Activated CD4-positive, alpha-beta T cell treated with anti-CD3 and anti-CD28 coated beads for 36 hours (primary cell): Measurements from ENCODE around the gene VAC14. TPM values are rescaled to one million over a fixed set of nuclear protein-coding genes. Genes with fewer than 3 reads are reported as not detected.

ENCODE experiments used
- ATAC-seq: fragments of 200-7000 bp; cut with Tn5 transposase; one replicate; pipeline ENCODE4 v1.10.0; 2021; ENCODE audit warnings: mild to moderate bottlenecking, moderate library complexity
- CTCF ChIA-PET: fragments of 350-600 bp; sonication (Branson Sonifier 250); formaldehyde crosslinking; loops from one replicate; lab custom pipeline; 2021; ENCODE audit warnings: antibody characterized with exemption; lab: Charles Lee
- POLR2A ChIA-PET: fragments of 350-600 bp; sonication (Branson Sonifier 250); formaldehyde crosslinking; loops from one replicate; lab custom pipeline; 2021; ENCODE audit warnings: antibody characterized with exemption, inconsistent platforms; lab: Charles Lee
- DNase-seq: peaks from one replicate; pipeline ENCODE4 v3.0.0-alpha.2; 2020
- H3K27ac Mint-ChIP-seq: one replicate; pipeline ENCODE4 v1.8.0; 2021; ENCODE audit warnings: mixed read lengths
- H3K27me3 Mint-ChIP-seq: one replicate; pipeline ENCODE4 v1.8.0; 2021; ENCODE audit warnings: mixed read lengths
- H3K36me3 Mint-ChIP-seq: one replicate; pipeline ENCODE4 v1.8.0; 2021; ENCODE audit warnings: low read depth, mixed read lengths
- H3K4me1 Mint-ChIP-seq: one replicate; pipeline ENCODE4 v1.8.0; 2021; ENCODE audit warnings: mixed read lengths
- H3K4me3 Mint-ChIP-seq: one replicate; pipeline ENCODE4 v1.8.0; 2021; ENCODE audit warnings: mild to moderate bottlenecking, moderate library complexity, mixed read lengths
- H3K9me3 Mint-ChIP-seq: one replicate; pipeline ENCODE4 v1.8.0; 2021; ENCODE audit warnings: low read depth, mixed read lengths
- intact Hi-C, 2 experiments: fragments of 100-400 bp; cut with DNase I in 1 of 2; cut with micrococcal nuclease in 1 of 2; formaldehyde crosslinking; loops; one replicate each; pipeline versions ENCODE4 v1.14.2 to v1.15.1; 2022 to 2024; cut with DNase I, micrococcal nuclease
- total RNA-seq, 2 experiments: library from RNA; stranded (reverse); gene quantifications; one replicate each; pipeline ENCODE4 v1.2.3, GENCODE V29; 2021

VAC14 gene
- total RNA-seq, 2 experiments from 2014 or later: 24.8 to 26.2 TPM

DNA sequence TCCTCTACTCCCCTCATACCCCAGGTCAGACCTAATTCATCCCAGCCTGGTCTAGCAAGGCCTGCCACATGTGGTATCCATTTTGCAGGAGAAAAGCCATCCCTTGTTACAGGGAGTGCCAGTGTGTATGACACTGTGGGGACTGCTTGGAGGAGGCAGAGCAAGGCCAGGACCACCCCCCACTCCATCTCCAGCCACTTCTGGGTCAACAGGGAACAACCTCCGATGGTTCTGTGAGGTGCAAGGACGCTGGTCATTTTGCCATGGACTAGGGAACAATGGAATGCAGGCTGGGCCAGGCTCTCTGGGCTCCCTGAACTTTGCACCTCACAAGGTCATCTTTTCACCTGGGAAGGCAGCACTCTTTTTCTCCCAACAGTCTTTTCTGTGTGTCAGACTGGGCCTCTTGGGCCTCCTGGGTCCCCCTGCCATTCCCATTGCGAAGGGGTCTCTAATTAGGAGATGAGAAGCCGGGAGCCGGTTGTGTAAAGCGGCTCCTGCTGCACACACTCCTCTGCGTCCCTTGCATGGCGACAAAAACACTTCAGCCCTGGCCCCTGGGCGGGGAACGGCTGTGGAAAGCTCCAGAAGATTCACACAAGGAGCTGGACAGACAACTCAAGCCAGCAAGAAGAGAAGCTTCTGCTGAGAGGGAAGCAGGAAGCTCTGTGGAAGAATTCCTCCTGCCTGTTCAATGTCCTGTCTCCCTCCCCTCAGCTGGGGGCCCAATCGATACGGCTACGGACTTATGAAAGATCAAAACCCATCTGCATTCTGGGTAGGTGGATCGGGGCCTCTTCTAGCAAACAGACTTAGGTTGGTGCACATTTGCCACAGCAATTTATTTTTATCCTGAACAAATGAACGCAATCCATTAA is 76.6 kb downstream of the VAC14 start:
- Mint-ChIP-seq H3K9me3 (no peaks in the 10 kb centered on the region), H3K4me1 (peaks cover 12% of the 10 kb centered on the region), H3K27me3 (no peaks in the 10 kb centered on the region), H3K27ac (no peak overlapping the region), H3K36me3 (peaks cover 30% of the 10 kb centered on the region), H3K4me3 (no peak overlapping the region)
- ChIA-PET POLR2A (no interaction called here), CTCF (no interaction called here)
- DNase-seq: no peak
- intact Hi-C loops: no loop called here
- ATAC-seq: no peak

DNA sequence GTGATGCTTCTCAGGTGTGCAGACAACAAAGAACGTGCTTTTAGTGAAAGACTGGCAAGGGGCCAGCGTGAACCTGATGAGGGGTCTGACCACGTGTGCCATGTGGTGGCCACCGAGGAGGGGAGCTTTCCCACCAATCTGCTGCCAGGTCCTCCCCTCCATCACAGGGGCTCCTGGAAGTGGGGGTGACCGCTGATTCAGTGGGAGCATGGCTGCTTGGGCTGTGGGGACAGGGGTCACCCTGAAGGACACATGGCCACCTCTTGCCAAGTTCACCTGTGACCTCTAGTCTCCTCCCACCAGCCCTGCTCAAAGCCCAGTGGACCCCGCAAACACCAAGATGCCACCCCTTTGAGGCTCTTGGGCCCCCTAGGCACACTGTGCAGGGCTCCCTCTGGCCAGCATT is 77.2 kb downstream of the VAC14 start:
- H3K9me3 Mint-ChIP-seq: no peaks in the 10 kb centered on the region
- no peak overlapping the region for H3K4me3 Mint-ChIP-seq
- POLR2A ChIA-PET: no interaction called here
- intact Hi-C loops: no loop called here
- CTCF ChIA-PET: interaction anchor here (1.3 kb wide), 1 partner anchor 47 kb away, joined by 4 read pairs; no protein-coding TSS in a partner anchor
- DNase-seq (no peak), ATAC-seq (no peak)
- H3K27ac Mint-ChIP-seq: no peak overlapping the region
- H3K36me3 Mint-ChIP-seq: peaks cover 32% of the 10 kb centered on the region
- no peaks in the 10 kb centered on the region for H3K27me3 Mint-ChIP-seq
- H3K4me1 Mint-ChIP-seq: peaks cover 12% of the 10 kb centered on the region

DNA sequence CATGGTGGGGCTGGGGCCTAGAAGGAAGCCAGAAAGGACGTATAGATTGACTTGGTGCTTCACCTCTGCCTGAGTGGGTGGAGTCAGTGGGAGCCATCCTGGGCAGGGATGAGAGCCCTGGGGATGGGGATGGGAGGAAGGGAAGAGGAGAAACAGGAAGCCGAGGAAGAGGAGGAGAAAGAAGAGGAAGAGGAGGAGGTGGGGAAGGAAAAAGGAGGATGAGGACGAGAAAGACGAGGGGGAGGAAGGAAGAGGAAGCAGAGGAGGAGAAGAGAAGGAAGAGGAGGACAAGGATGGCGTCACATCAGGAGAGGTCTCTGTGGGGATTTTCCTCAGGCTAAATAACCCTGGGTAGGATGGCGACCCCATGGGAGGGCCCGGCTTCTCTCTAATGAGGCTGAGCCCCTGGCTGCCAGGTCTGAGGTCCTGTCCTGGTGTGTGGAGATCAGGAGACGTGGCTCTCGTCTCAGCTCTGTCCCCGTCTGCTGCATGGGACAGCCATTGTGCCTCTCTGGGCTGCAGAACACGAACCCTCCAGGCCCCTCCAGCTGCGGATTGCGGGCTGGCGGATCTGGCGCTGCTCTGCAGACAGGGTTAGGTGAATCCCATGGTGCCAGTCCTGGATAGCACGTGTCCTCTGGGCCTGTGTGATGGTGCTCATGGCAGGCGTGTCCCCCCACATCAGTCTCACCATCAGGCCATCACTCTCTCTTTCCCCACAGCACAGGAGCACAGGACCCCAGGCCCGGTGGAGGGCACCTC is 79.6 kb downstream of the VAC14 start:
- intact Hi-C loops: no loop called here
- Mint-ChIP-seq H3K27me3 (no peaks in the 10 kb centered on the region), H3K9me3 (no peaks in the 10 kb centered on the region), H3K36me3 (peaks cover 32% of the 10 kb centered on the region), H3K4me1 (peaks cover 12% of the 10 kb centered on the region), H3K4me3 (no peak overlapping the region), H3K27ac (peak overlapping the region; percentile 77)
- ATAC-seq: no peak
- ChIA-PET CTCF (interaction anchor here (0.6 to 1.2 kb wide), 3 partner anchors 54 to 208 kb away, joined by 3 to 6 read pairs (median 3); no protein-coding TSS in a partner anchor), POLR2A (no interaction called here)
- DNase-seq: no peak

DNA sequence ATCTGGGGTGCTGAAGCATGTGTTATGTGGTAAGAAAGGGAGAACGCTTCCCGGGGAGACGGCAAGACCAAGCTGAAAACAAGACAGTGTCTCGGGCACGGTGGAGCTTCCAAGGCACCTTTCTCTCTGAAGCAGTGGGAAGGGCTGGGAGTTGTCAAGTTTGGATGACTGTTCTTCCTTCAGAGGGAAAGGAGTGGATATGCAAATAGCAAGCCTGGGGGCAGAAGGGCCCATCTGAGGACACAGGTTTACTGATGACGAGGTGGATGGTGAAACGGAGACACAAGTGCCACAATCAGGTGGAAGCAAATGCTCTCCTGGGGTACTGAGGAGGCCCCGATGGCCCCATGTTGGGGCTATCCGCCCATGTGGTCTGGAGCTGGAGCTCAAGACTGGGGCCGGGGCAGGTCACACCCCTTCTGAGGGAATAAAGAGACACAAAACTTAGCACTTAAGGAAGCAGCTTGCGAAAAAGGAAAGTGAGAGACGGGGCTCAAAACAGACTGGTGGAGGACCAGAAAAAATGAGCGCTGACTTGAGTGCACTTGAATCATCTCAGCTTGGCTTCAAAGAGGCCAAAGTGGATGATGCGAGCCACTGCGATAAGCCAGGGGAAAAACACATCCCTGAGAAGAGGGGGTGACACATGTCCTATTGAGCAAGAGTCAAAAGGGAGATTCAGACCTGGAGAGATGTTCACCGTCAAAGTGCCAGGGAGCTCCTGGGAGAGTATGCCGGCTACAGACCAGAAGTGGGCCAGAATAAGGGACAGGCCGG is 80.3 kb downstream of the VAC14 start:
- Mint-ChIP-seq H3K27ac (peak overlapping the region; percentile 77), H3K27me3 (no peaks in the 10 kb centered on the region), H3K4me1 (peaks cover 12% of the 10 kb centered on the region), H3K36me3 (peaks cover 28% of the 10 kb centered on the region), H3K4me3 (no peak overlapping the region), H3K9me3 (no peaks in the 10 kb centered on the region)
- ChIA-PET POLR2A (no interaction called here), CTCF (interaction anchor here (0.6 to 1.2 kb wide), 3 partner anchors 51 to 131 kb away, joined by 3 to 6 read pairs (median 3); no protein-coding TSS in a partner anchor)
- DNase-seq (peak; percentile 30), ATAC-seq (peak; percentile 81)
- intact Hi-C loops: no loop called here

DNA sequence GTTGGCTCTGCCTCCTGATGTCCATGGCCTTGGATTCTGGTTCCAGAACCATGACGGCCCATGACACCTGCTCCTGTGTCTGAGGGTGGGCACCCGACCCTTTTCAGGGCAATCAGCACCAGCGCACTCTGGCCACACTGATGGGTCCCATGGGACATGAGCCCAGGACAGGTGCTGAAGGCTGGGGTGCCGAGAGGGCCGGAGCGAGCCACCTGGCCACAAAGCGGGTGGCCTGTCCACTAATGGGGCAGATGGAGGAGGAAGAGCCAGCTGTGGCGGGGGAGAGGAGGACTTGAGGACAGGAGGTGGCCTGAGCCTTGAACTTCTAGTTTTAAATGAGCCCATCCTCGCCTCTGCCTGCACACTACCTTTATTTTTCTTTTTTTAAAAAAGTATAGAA is 83.9 kb downstream of the VAC14 start:
- intact Hi-C loops: no loop called here
- CTCF ChIA-PET: no interaction called here
- H3K36me3 Mint-ChIP-seq: peaks cover 21% of the 10 kb centered on the region
- POLR2A ChIA-PET: no interaction called here
- H3K4me3 Mint-ChIP-seq: no peak overlapping the region
- no peaks in the 10 kb centered on the region for H3K27me3 Mint-ChIP-seq
- peaks cover 12% of the 10 kb centered on the region for H3K4me1 Mint-ChIP-seq
- DNase-seq (no peak), ATAC-seq (no peak)
- no peaks in the 10 kb centered on the region for H3K9me3 Mint-ChIP-seq
- no peak overlapping the region for H3K27ac Mint-ChIP-seq

DNA sequence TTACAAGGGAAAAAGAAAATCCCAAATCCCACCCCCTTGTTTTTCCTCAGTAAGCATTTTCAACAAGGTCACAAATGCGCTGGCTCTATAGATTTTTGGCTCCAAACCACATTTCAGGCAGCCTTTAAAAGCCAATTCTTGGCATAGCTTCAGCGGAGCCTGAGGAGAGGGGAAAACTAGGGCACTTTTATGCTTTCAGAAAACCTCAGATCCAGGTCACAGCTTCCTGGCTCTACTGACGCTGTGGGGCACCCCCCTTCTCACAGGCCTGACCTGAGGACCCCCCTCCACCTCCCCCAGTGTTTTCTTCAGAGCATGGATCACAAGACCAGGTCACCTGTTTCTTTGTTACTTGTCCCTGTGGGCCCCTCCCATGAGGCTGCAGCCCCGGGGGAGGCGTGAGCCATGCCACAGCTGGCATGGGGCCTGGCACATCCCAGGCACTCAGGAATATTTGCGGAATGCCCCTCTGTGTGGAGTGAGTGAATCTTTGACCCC is 85.0 kb downstream of the VAC14 start:
- POLR2A ChIA-PET: no interaction called here
- intact Hi-C loops: loop anchor here in 1 of 2 experiments (1.0 kb wide), 1 partner anchor 40 kb away; no protein-coding TSS in a partner anchor
- DNase-seq (no peak), ATAC-seq (no peak)
- CTCF ChIA-PET: interaction anchor here (0.9 kb wide), 1 partner anchor 21 kb away, joined by 3 read pairs; no protein-coding TSS in a partner anchor
- Mint-ChIP-seq H3K27me3 (no peaks in the 10 kb centered on the region), H3K4me3 (no peak overlapping the region), H3K9me3 (no peaks in the 10 kb centered on the region), H3K27ac (no peak overlapping the region), H3K4me1 (peaks cover 8% of the 10 kb centered on the region), H3K36me3 (peaks cover 16% of the 10 kb centered on the region)

DNA sequence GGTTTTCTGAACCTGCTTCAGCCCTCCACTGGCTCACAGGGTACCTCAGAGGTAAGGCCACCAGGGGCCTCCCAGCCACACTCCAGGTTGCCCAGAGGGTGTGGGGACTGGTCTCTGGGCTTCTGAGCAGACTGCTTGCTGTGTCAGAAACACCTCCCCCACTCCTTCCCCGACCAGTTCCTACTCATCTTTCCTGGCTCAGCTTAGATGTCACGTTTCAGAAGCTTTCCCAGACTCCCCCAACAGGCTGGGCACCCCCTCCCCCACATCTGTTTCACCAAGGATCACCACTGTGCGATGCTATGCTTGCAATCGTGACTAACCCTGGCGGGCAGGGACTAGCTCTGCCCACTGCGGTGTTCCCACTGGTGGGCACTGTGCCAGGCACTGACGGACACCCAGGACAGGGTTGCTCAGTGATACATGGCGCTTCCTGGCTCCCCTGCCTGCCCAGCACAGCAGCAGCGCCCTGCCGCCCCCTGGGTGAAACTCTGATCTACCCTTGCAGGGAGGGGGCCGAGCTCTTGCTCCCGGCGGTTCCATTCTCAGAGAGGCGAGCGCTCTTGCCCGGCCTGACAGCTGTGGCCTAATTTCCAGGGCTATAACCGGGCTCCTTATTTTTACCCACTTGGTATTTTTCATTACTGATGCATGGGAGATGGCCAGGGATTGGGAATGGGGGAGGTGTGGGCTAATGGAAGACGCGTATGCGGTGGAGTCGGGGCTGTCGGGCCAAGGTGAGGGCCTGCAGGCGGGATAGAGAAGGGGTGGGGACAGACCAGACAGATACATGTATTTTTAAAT is 85.7 kb downstream of the VAC14 start:
- ChIA-PET CTCF (interaction anchor here (0.9 kb wide), 1 partner anchor 20 kb away, joined by 3 read pairs; no protein-coding TSS in a partner anchor), POLR2A (interaction anchor here (0.7 kb wide), 1 partner anchor 32 kb away, joined by 5 read pairs; no protein-coding TSS in a partner anchor)
- intact Hi-C loops: no loop called here
- Mint-ChIP-seq H3K4me3 (no peak overlapping the region), H3K4me1 (peaks cover 2% of the 10 kb centered on the region), H3K27me3 (no peaks in the 10 kb centered on the region), H3K36me3 (peaks cover 10% of the 10 kb centered on the region), H3K9me3 (no peaks in the 10 kb centered on the region), H3K27ac (no peak overlapping the region)
- no peak for DNase-seq
- ATAC-seq: no peak

DNA sequence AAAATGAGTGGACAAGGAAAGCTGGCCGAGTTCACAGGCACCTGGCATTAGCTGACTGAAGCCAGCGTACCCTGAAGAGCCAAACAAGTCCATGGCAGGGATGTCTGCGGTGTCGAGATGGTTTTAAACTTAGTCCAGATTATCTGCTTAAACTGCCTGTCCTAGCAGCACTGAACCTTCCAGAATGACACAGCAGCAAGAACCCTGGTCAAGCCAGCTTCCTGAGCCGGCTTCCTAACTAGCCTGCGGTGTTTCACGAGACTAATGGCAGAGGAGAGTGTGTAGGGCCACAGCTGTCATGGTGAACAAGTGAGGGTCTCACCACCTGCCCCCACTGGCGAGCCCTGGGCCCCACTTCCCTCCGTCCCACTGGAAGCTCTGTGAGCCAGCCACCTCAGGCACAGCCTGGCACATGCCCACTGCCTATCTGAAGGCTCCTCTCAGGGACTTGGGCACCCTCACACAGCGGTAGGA is 86.3 kb downstream of the VAC14 start:
- Mint-ChIP-seq H3K9me3 (no peaks in the 10 kb centered on the region), H3K27me3 (no peaks in the 10 kb centered on the region), H3K27ac (no peak overlapping the region), H3K4me1 (no peaks in the 10 kb centered on the region), H3K36me3 (peaks cover 5% of the 10 kb centered on the region), H3K4me3 (no peak overlapping the region)
- POLR2A ChIA-PET: interaction anchor here (0.7 kb wide), 1 partner anchor 32 kb away, joined by 5 read pairs; no protein-coding TSS in a partner anchor
- intact Hi-C loops: no loop called here
- no peak for DNase-seq
- ATAC-seq: no peak
- CTCF ChIA-PET: no interaction called here

DNA sequence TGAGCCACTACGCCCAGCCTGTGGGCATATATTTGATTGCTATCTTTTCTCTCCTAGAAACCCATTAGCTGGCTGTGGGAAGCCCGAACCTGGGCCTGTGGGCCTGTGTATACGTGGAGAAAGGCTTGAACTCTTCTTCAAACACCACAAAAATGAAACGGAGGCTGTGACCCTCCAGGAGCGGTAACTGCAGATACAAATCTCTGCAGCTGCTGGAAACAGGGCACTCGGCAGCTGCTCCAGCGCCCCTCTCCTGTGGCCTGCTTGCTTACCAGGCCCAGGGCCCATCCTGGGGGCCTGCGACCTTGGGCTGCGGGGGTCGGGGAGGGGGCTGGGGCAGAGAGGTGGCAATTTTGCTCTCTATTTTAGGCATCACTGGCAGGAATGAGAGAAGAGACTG is 87.1 kb downstream of the VAC14 start:
- ChIA-PET POLR2A (no interaction called here), CTCF (interaction anchor here (0.6 to 0.9 kb wide), 2 partner anchors 25 to 784 kb away, joined by 3 to 4 read pairs; no protein-coding TSS in a partner anchor)
- DNase-seq: no peak
- intact Hi-C loops: no loop called here
- Mint-ChIP-seq H3K27ac (no peak overlapping the region), H3K27me3 (no peaks in the 10 kb centered on the region), H3K4me1 (no peaks in the 10 kb centered on the region), H3K4me3 (no peak overlapping the region), H3K9me3 (no peaks in the 10 kb centered on the region), H3K36me3 (no peaks in the 10 kb centered on the region)
- ATAC-seq: no peak

DNA sequence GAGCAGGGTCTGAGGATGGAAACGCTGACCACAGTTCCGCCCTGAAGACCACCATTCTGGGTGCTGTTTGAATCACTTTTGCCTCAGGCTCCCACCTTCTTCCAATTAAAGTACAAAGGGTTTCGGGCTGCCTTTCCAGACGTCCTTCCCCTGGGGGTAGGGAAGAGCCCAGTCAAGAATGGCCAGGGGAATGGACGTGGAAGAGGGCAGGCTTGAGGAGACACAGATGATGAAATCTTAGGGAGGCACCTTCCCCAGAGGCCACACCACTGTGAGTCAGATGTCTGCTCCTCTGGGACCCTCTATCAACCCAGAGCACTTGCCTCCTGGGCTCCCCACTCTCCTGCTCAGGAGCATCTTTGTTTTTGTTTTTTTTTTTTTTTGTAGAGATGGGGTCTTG is 87.6 kb downstream of the VAC14 start:
- H3K4me3 Mint-ChIP-seq: no peak overlapping the region
- H3K4me1 Mint-ChIP-seq: no peaks in the 10 kb centered on the region
- no peak overlapping the region for H3K27ac Mint-ChIP-seq
- intact Hi-C loops: no loop called here
- ATAC-seq: no peak
- no peak for DNase-seq
- H3K36me3 Mint-ChIP-seq: no peaks in the 10 kb centered on the region
- CTCF ChIA-PET: interaction anchor here (0.9 kb wide), 1 partner anchor 25 kb away, joined by 4 read pairs; no protein-coding TSS in a partner anchor
- H3K9me3 Mint-ChIP-seq: no peaks in the 10 kb centered on the region
- POLR2A ChIA-PET: no interaction called here
- H3K27me3 Mint-ChIP-seq: no peaks in the 10 kb centered on the region
